CD14-positive monocyte (primary cell): Measurements from ENCODE around the gene PUM2. TPM values are rescaled to one million over a fixed set of nuclear protein-coding genes. Genes with fewer than 3 reads are reported as not detected.

Experiments
- DNase-seq, 3 donors: peaks; one replicate each; pipeline ENCODE4 v3.0.0-alpha.2; 2011 to 2022
- H2AFZ ChIP-seq: 2 replicates; pipeline ENCODE4 v1.6.0; 2012; ENCODE audit warnings: mild to moderate bottlenecking, low read depth, low read length, inconsistent platforms; ENCODE audit not compliant: insufficient read depth, poor library complexity, severe bottlenecking
- H3K27ac ChIP-seq, 2 donors: 1 replicate in 1 of 2; 2 replicates in 1 of 2; pipeline ENCODE4 v1.5.1; 2012 to 2013; ENCODE audit warnings: low read length in 2 of 2, control low read depth in 1 of 2, inconsistent platforms in 1 of 2, low read depth in 1 of 2, mild to moderate bottlenecking in 1 of 2
- H3K27me3 ChIP-seq, 2 donors: one replicate each; pipeline versions ENCODE4 v1.6.0 to v1.6.1; 2011 to 2013; ENCODE audit warnings: low read length in 2 of 2; ENCODE audit not compliant: control insufficient read depth in 2 of 2, insufficient read depth in 2 of 2
- H3K36me3 ChIP-seq, 2 donors: replicated peaks in 1 of 2; 1 replicate in 1 of 2; 2 replicates in 1 of 2; pipeline versions ENCODE4 v1.5.1 to v1.6.1; 2012 to 2013; ENCODE audit warnings: low read length in 2 of 2, control low read depth in 1 of 2, inconsistent platforms in 1 of 2, mild to moderate bottlenecking in 1 of 2; ENCODE audit not compliant: insufficient read depth in 2 of 2, control insufficient read depth in 1 of 2
- H3K4me1 ChIP-seq, 2 donors: 1 replicate in 1 of 2; 2 replicates in 1 of 2; pipeline versions ENCODE4 v1.5.1 to v1.6.1; 2012 to 2013; ENCODE audit warnings: low read length in 2 of 2, control low read depth in 1 of 2, inconsistent platforms in 1 of 2, mild to moderate bottlenecking in 1 of 2, moderate library complexity in 1 of 2; ENCODE audit not compliant: insufficient read depth in 2 of 2, control insufficient read depth in 1 of 2
- H3K4me2 ChIP-seq: replicated peaks from 2 replicates; pipeline ENCODE3; 2012; ENCODE audit warnings: low read length, moderate library complexity, mild to moderate bottlenecking; ENCODE audit not compliant: poor library complexity, severe bottlenecking; ENCODE audit errors: extremely low read depth
- H3K4me3 ChIP-seq, 3 experiments: fragments of 200-600 bp in 1 of 3; sonication (generic) in 1 of 3; replicated peaks in 1 of 3; 1 replicate in 2 of 3; 2 replicates in 1 of 3; pipeline ENCODE4 v1.5.1; 2011 to 2013; ENCODE audit warnings: low read length in 3 of 3, mild to moderate bottlenecking in 3 of 3, control low read depth in 2 of 3, low read depth in 2 of 3, inconsistent platforms in 1 of 3, moderate library complexity in 1 of 3
- H3K79me2 ChIP-seq: 2 replicates; pipeline ENCODE4 v1.6.0; 2012; ENCODE audit warnings: mild to moderate bottlenecking, control low read depth, inconsistent platforms, low read length, moderate library complexity; ENCODE audit not compliant: insufficient read depth
- H3K9ac ChIP-seq: 2 replicates; pipeline ENCODE4 v1.6.0; 2017; ENCODE audit warnings: low read length, mild to moderate bottlenecking; ENCODE audit not compliant: insufficient read depth, poor library complexity, severe bottlenecking
- H3K9me3 ChIP-seq, 2 donors: replicated peaks in 1 of 2; 1 replicate in 1 of 2; 2 replicates in 1 of 2; pipeline versions ENCODE4 v1.5.1 to v1.6.1; 2012 to 2013; ENCODE audit warnings: low read length in 2 of 2, control low read depth in 1 of 2; ENCODE audit not compliant: control insufficient read depth in 1 of 2, insufficient read depth in 1 of 2
- H4K20me1 ChIP-seq: 2 replicates; pipeline ENCODE4 v1.6.0; 2012; ENCODE audit warnings: mild to moderate bottlenecking, low read length, control low read depth, moderate library complexity; ENCODE audit not compliant: insufficient read depth
- H3K27ac Mint-ChIP-seq, 7 donors: one replicate each; pipeline ENCODE4 v1.8.0; 2020; ENCODE audit warnings: mild to moderate bottlenecking in 7 of 7, mixed read lengths in 7 of 7, moderate library complexity in 6 of 7, inconsistent platforms in 2 of 7
- H3K27me3 Mint-ChIP-seq, 3 donors: one replicate each; pipeline ENCODE4 v1.8.0; 2021 to 2022; ENCODE audit warnings: low read depth in 3 of 3, mild to moderate bottlenecking in 3 of 3, mixed read lengths in 3 of 3, moderate library complexity in 3 of 3, inconsistent platforms in 1 of 3
- H3K36me3 Mint-ChIP-seq, 2 donors: one replicate each; pipeline ENCODE4 v1.8.0; 2020; ENCODE audit warnings: mixed read lengths in 2 of 2, inconsistent platforms in 1 of 2, mild to moderate bottlenecking in 1 of 2
- H3K4me1 Mint-ChIP-seq: one replicate; pipeline ENCODE4 v1.8.0; 2020; ENCODE audit warnings: mild to moderate bottlenecking, mixed read lengths
- H3K4me3 Mint-ChIP-seq, 2 donors: one replicate each; pipeline ENCODE4 v1.8.0; 2020; ENCODE audit warnings: mild to moderate bottlenecking in 2 of 2, mixed read lengths in 2 of 2, moderate library complexity in 1 of 2
- H3K9me3 Mint-ChIP-seq, 7 donors: one replicate each; pipeline ENCODE4 v1.8.0; 2020 to 2022; ENCODE audit warnings: mixed read lengths in 7 of 7, mild to moderate bottlenecking in 6 of 7, moderate library complexity in 6 of 7, inconsistent platforms in 2 of 7
- CTCF ChIP-seq: fragments of 200-600 bp; IDR thresholded peaks from one replicate; pipeline ENCODE4 v1.8.0; 2022; ENCODE audit warnings: antibody characterized with exemption, mild to moderate bottlenecking
- WGBS: methylation state at CpG from one replicate; pipeline ENCODE4 v1.1.5; 2013; ENCODE audit warnings: missing lambda C conversion rate; ENCODE audit not compliant: insufficient coverage; 5-methylcytosine and 5-hydroxymethylcytosine counted together
- intact Hi-C, 2 donors: fragments of 100-400 bp; cut with micrococcal nuclease; formaldehyde crosslinking; loops; one replicate each; pipeline versions ENCODE4 v1.15.0 to v1.15.1; 2023
- polyA plus RNA-seq, 3 donors: library from polyadenylated mRNA; depleted of rRNA in 1 of 3; unstranded in 2 of 3; stranded (reverse) in 1 of 3; fragments of 300-500 nt in 2 of 3; fragments of >200 nt in 1 of 3; fragmentation: Illumina TruSeq in 2 of 3; gene quantifications; 1 replicate in 2 of 3; 2 replicates in 1 of 3; pipeline ENCODE4 v1.2.3, GENCODE V29; 2012 to 2021

Gene PUM2
- polyA plus RNA-seq, 3 donors, result 7.2 to 22.4 (median 8.3) TPM

GRCh38 chr2:20396356-20397000 lies 45.8 kb upstream of the PUM2 start:
- Histone ChIP-seq H3K9ac (no peak overlapping the region), H3K4me2 (no peak overlapping the region), H3K27ac (no peak overlapping the region), H3K79me2 (no peaks in the 10 kb centered on the region), H3K27me3 (no peaks in the 10 kb centered on the region), H3K9me3 (no peaks in the 10 kb centered on the region), H2AFZ (no peak overlapping the region), H3K36me3 (no peaks in the 10 kb centered on the region), H3K4me3 (no peak overlapping the region), H3K4me1 (no peaks in the 10 kb centered on the region), H4K20me1 (no peaks in the 10 kb centered on the region)
- H3K4me3 Mint-ChIP-seq, result no peak overlapping the region
- peaks cover 0 to 5% (median 0%) of the 10 kb centered on the region in 7 donors for H3K9me3 Mint-ChIP-seq
- no peak overlapping the region for H3K27ac Mint-ChIP-seq
- no peak for DNase-seq
- peak; percentile 23 for TF ChIP-seq CTCF
- no peaks in the 10 kb centered on the region for H3K4me1 Mint-ChIP-seq
- WGBS, result 91% methylated on average over 6 of the region's 9 CpGs
- intact Hi-C loops, result loop anchor here (5.0 kb wide), 2 partner anchors 241 to 246 kb away; no protein-coding TSS in a partner anchor
- H3K27me3 Mint-ChIP-seq, result peaks cover 4 to 6% (median 4%) of the 10 kb centered on the region in 3 donors
- H3K36me3 Mint-ChIP-seq, result no peaks in the 10 kb centered on the region

GRCh38 chr2:20393986-20394385 lies 43.3 kb upstream of the PUM2 start:
- H3K36me3 ChIP-seq, result no peaks in the 10 kb centered on the region
- H3K4me3 Mint-ChIP-seq, result no peak overlapping the region
- no peaks in the 10 kb centered on the region for H3K36me3 Mint-ChIP-seq
- no peaks in the 10 kb centered on the region for H4K20me1 ChIP-seq
- H2AFZ ChIP-seq, result no peak overlapping the region
- no peak for TF ChIP-seq CTCF
- DNase-seq, result no peak
- H3K9ac ChIP-seq, result no peak overlapping the region
- H3K4me1 Mint-ChIP-seq, result no peaks in the 10 kb centered on the region
- H3K27me3 Mint-ChIP-seq, result peaks cover 4 to 13% (median 6%) of the 10 kb centered on the region in 3 donors
- no peaks in the 10 kb centered on the region for H3K9me3 ChIP-seq
- WGBS, result 94% methylated on average over 3 of the region's 4 CpGs
- no peak overlapping the region for H3K27ac ChIP-seq
- H3K4me1 ChIP-seq, result no peaks in the 10 kb centered on the region
- H3K9me3 Mint-ChIP-seq, result peaks cover 0 to 3% (median 0%) of the 10 kb centered on the region in 7 donors
- no peak overlapping the region for H3K4me2 ChIP-seq
- H3K79me2 ChIP-seq, result no peaks in the 10 kb centered on the region
- H3K27ac Mint-ChIP-seq, result no peak overlapping the region
- intact Hi-C loops, result no loop called here
- H3K4me3 ChIP-seq, result no peak overlapping the region
- no peaks in the 10 kb centered on the region for H3K27me3 ChIP-seq
